Upper lobe of left lung (tissue), 6 donors: ENCODE measurements around the gene SLC23A2. TPM values are rescaled to one million over a fixed set of nuclear protein-coding genes. Genes with fewer than 3 reads are reported as not detected.
A peak's percentile ranks its signal among the peaks of the same experiment; 100 is the strongest.

Experiments used
- ATAC-seq, 2 donors: fragments of 200-7000 bp; cut with Tn5 transposase; one replicate each; pipeline ENCODE4 v1.9.1; 2022; ENCODE audit warnings: mild to moderate bottlenecking in 2 of 2, moderate library complexity in 2 of 2; ENCODE audit not compliant: low FRiP score in 2 of 2
- DNase-seq, 2 donors: peaks; one replicate each; pipeline ENCODE4 v3.0.0-alpha.2; 2019 to 2020
- H3K27ac ChIP-seq, 4 donors: fragments of 200-600 bp; sonication (generic); one replicate each; pipeline ENCODE4 v1.5.1; 2016 to 2019
- H3K27me3 ChIP-seq, 4 donors: fragments of 200-600 bp; sonication (generic); one replicate each; pipeline ENCODE4 v1.5.1; 2017 to 2019
- H3K36me3 ChIP-seq, 4 donors: fragments of 200-600 bp; sonication (generic); one replicate each; pipeline ENCODE4 v1.5.1; 2016 to 2019
- H3K4me1 ChIP-seq, 4 donors: fragments of 200-600 bp; sonication (generic); one replicate each; pipeline ENCODE4 v1.5.1; 2018 to 2019
- H3K4me3 ChIP-seq, 4 donors: fragments of 200-600 bp; sonication (generic); one replicate each; pipeline ENCODE4 v1.5.1; 2017 to 2019; ENCODE audit warnings: mild to moderate bottlenecking in 2 of 4, moderate library complexity in 1 of 4
- H3K9me3 ChIP-seq, 4 donors: fragments of 200-600 bp; sonication (generic); one replicate each; pipeline ENCODE4 v1.5.1; 2018 to 2019
- CTCF ChIP-seq, 6 experiments: fragments of 450-650 bp in 4 of 6; fragments of 200-600 bp in 2 of 6; sonication (generic) in 2 of 6; IDR thresholded peaks; one replicate each; pipeline ENCODE4 v1.5.1; 2016 to 2019; ENCODE audit warnings: antibody characterized with exemption in 6 of 6
- EP300 ChIP-seq, 4 donors: sonication (generic); formaldehyde crosslinking; IDR thresholded peaks; one replicate each; pipeline ENCODE4 v1.5.1; 2017; ENCODE audit warnings: antibody characterized with exemption in 4 of 4, control low read depth in 2 of 4
- POLR2A ChIP-seq, 4 donors: fragments of 450-650 bp; IDR thresholded peaks; one replicate each; pipeline ENCODE4 v1.5.1; 2016 to 2017; ENCODE audit warnings: antibody characterized with exemption in 4 of 4, mild to moderate bottlenecking in 2 of 4
- POLR2AphosphoS5 ChIP-seq, 2 donors: sonication (generic); formaldehyde crosslinking; IDR thresholded peaks; one replicate each; pipeline ENCODE4 v1.5.1; 2017; ENCODE audit warnings: antibody characterized with exemption in 2 of 2
- WGBS, 2 donors: methylation state at CpG; one replicate each; pipeline ENCODE4 v1.1.5; 2017 to 2018; 5-methylcytosine and 5-hydroxymethylcytosine counted together
- total RNA-seq, 6 donors: library from RNA; depleted of rRNA in 4 of 6; stranded (reverse); fragments of >200 nt in 4 of 6; gene quantifications; one replicate each; pipeline versions ENCODE4 v1.1.0 to v1.2.1, GENCODE V29; 2016 to 2021
- donor health status: DM: no; HTN: no; CAD: no; lungs with moderate emphysema.
- donor health status: DM: no; HTN: yes; CAD: no; lungs with severe emphysema.

SLC23A2 gene
- total RNA-seq, 6 donors from 2014 or later = 13.1 to 26.2 (median 19.2) TPM

GRCh38 chr20:4856022-4856755, 145.1 kb downstream of the SLC23A2 start:
- TF ChIP-seq EP300 (IDR thresholded peaks at IDR 0.05) (no peak), CTCF (IDR thresholded peaks at IDR 0.05) (no peak), POLR2AphosphoS5 (IDR thresholded peaks at IDR 0.05) (no peak), POLR2A (IDR thresholded peaks at IDR 0.05) (no peak)
- Histone ChIP-seq H3K36me3 (peaks cover 0 to 51% (median 33%) of the 10 kb centered on the region in 4 donors), H3K27ac (peak overlapping the region; percentile 23 to 59 (median 43)), H3K4me1 (peaks cover 4 to 5% (median 5%) of the 10 kb centered on the region in 4 donors), H3K4me3 (no peak overlapping the region), H3K9me3 (no peaks in the 10 kb centered on the region), H3K27me3 (no peaks in the 10 kb centered on the region)
- DNase-seq (no peak), ATAC-seq (no peak)
- WGBS, 2 donors = 98% methylated on average over 17 to 19 of the region's 19 CpGs

- DNase-seq (peak in 1 of 2 donors; percentile 44), ATAC-seq (no peak)
- TF ChIP-seq CTCF (IDR thresholded peaks at IDR 0.05) (no peak), EP300 (IDR thresholded peaks at IDR 0.05) (no peak), POLR2A (IDR thresholded peaks at IDR 0.05) (no peak), POLR2AphosphoS5 (IDR thresholded peaks at IDR 0.05) (no peak)
- Histone ChIP-seq H3K36me3 (peaks cover 0 to 44% (median 28%) of the 10 kb centered on the region in 4 donors), H3K9me3 (no peaks in the 10 kb centered on the region), H3K4me3 (no peak overlapping the region), H3K27me3 (no peaks in the 10 kb centered on the region), H3K4me1 (peaks cover 4 to 5% (median 5%) of the 10 kb centered on the region in 4 donors), H3K27ac (no peak overlapping the region)
- WGBS, 2 donors = 86 to 90% methylated on average over 14 of the region's 14 CpGs
These were observed 145.8 kb downstream of the SLC23A2 start for GRCh38 chr20:4855555-4855954.

GRCh38 chr20:4855097-4855496, 146.2 kb downstream of the SLC23A2 start:
- DNase-seq = peak in 1 of 2 donors; percentile 36
- H3K36me3 ChIP-seq = peaks cover 0 to 40% (median 23%) of the 10 kb centered on the region in 4 donors
- no peaks in the 10 kb centered on the region for H3K9me3 ChIP-seq
- H3K4me3 ChIP-seq = no peak overlapping the region
- TF ChIP-seq EP300 (IDR thresholded peaks at IDR 0.05) (no peak), CTCF (IDR thresholded peaks at IDR 0.05) (no peak), POLR2AphosphoS5 (IDR thresholded peaks at IDR 0.05) (no peak), POLR2A (IDR thresholded peaks at IDR 0.05) (no peak)
- H3K4me1 ChIP-seq = peaks cover 4 to 5% (median 5%) of the 10 kb centered on the region in 4 donors
- H3K27me3 ChIP-seq = no peaks in the 10 kb centered on the region
- WGBS, 2 donors = 95 to 96% methylated on average over 12 of the region's 12 CpGs
- no peak overlapping the region for H3K27ac ChIP-seq
- no peak for ATAC-seq

- Histone ChIP-seq H3K4me3 (no peak overlapping the region), H3K4me1 (peaks cover 4 to 5% (median 5%) of the 10 kb centered on the region in 4 donors), H3K27me3 (no peaks in the 10 kb centered on the region), H3K27ac (no peak overlapping the region), H3K9me3 (no peaks in the 10 kb centered on the region), H3K36me3 (peaks cover 0 to 34% (median 22%) of the 10 kb centered on the region in 4 donors)
- ATAC-seq (no peak), DNase-seq (no peak)
- TF ChIP-seq POLR2AphosphoS5 (IDR thresholded peaks at IDR 0.05) = no peak
- TF ChIP-seq POLR2A (IDR thresholded peaks at IDR 0.05) = no peak
- no peak for TF ChIP-seq EP300 (IDR thresholded peaks at IDR 0.05)
- TF ChIP-seq CTCF (IDR thresholded peaks at IDR 0.05) = no peak
- 92 to 97% methylated on average over 4 of the region's 4 CpGs for WGBS, 2 donors
These were observed 146.8 kb downstream of the SLC23A2 start for GRCh38 chr20:4854561-4854901.
